ENCODE results near the gene DPP10.

DNA sequence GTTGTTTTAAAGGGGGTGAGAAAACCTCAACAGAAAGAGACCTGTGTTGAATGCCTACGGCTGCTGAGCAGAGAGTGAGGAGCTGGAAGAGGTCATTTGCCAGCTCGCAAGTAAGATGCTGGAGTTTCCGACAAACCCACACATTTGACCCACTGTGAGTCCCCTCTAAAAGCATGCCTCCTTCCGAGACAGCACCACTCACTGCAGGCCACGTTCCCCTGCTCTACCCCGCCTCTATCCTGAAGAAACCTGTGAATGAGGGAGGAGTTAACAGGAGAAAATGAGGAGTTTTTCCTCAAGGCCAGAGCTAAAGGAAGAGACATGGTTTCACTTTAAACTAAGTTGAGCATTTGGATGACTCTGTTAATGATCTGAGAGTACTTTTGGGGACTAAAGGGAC lies 188.7 kb downstream of the DPP10 start:
- TF ChIP-seq CTCF (IDR thresholded peaks at IDR 0.05) (no peak), POLR2AphosphoS5 (IDR thresholded peaks at IDR 0.05) (no peak)
